Activated CD4-positive, alpha-beta T cell treated with anti-CD3 and anti-CD28 coated beads, Interleukin-2, amount 50 U/mL, for 48 hours (primary cell): ENCODE results near the gene LRRC38.
"Not testable (repeated sequence)": the region's sequence is repeated elsewhere in the genome, so short reads cannot be mapped to it uniquely, and the experiment has no call there.

Experiments used
- DNase-seq, 2 experiments: peaks; one replicate each; pipeline ENCODE4 v3.0.0-alpha.2; 2020

The LRRC38 gene

GRCh38 chr1:13456904-13457532, 56.8 kb downstream of the LRRC38 start:
- no peak for DNase-seq

GRCh38 chr1:13451399-13451965, 62.3 kb downstream of the LRRC38 start:
- DNase-seq = no peak

GRCh38 chr1:13450204-13450603, 63.6 kb downstream of the LRRC38 start:
- no peak for DNase-seq

GRCh38 chr1:13443335-13443979, 70.3 kb downstream of the LRRC38 start:
- no peak for DNase-seq

GRCh38 chr1:13439104-13439783, 74.6 kb downstream of the LRRC38 start:
- not testable (repeated sequence) for DNase-seq

GRCh38 chr1:13435458-13435857, 78.3 kb downstream of the LRRC38 start:
- DNase-seq = no peak

GRCh38 chr1:13433694-13434358, 80.0 kb downstream of the LRRC38 start:
- DNase-seq = not testable (repeated sequence)

GRCh38 chr1:13432251-13432650, 81.6 kb downstream of the LRRC38 start:
- no peak for DNase-seq

- DNase-seq = no peak
These were observed 83.3 kb downstream of the LRRC38 start for GRCh38 chr1:13430495-13430894.
